GM18867 (cell line): Measurements from ENCODE around the gene CRYBA2.

ENCODE experiments used
- ATAC-seq: cut with Tn5 transposase; IDR thresholded peaks from one replicate; pipeline ENCODE4 v1.9.1; 2021; ENCODE audit warnings: mild to moderate bottlenecking, moderate library complexity; ENCODE audit not compliant: unreplicated experiment

Gene CRYBA2

DNA sequence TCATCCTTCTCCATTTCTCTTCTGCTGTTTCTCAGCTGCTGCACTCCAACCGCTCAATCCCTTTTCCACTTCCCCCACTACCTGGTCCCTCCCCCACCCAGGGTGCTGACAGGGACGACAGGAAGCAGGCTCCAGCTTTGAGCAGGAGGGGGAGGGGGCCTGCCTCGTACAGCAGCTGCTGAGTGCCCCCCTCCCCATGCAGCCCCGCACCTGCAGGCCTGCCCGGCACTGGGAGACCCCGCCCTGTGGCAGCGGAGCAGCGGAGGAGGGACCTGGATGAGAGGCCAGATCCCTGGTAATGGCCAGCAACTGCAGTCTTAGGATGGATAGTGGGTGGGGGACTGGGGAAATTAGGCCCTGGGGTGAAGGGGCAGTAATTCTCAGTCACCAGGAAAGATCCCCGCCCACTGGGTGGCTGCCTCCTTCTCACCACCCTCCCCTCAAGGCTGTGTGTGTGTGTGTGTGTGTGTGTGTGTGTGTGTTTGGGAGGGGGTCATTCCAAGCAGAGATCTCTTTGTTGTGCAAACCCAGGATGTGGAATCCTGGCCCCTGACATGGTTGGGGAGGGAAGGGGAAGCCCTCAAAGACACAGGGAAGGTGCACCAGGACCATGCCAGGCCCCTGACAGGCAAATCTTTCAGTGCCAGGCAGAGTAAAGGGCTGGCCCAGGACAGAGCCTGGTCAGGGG lies 6.8 kb upstream of the CRYBA2 start:
- ATAC-seq, result no peak

DNA sequence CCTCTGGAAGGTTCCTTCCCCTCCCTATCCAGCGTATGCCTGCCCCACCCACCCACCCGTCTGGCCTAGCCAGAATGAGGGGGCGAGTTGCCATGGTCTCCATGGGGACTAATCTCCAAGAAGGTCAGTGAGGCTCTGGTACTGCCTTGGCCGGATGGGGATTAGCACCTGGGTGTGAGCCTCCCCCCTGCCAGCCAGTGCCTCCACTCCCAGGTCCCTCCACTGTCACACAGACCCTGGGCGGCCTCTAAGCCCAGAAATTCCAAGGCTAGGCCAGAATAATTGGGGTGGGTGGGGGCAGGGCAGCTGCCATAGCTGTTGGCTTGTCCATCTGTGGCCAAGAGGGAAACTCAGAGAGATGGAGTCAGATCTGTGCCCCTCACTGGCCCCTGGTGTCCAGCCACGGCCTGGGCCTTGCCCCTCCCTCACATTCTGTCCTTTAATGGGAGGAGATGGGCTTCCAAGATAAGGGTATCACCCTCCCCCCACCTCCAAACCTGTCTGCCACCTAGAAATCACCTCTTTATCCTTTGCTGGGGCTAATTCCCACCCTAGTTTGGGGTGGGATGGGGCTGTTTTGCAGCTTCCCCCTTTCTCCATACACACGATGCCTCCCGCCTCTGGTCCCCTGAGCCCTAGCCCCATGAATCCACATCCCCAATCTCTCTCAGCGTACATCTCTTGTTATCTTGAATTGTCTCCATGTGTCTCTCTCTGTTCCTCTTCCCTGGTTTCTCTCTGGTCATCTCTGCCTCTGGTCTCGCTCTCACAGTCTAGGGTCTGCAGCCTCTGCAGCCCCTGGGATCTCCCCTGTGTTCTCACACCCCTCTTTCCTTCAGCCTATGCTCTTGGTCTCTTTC lies 6.0 kb upstream of the CRYBA2 start:
- ATAC-seq, result no peak

DNA sequence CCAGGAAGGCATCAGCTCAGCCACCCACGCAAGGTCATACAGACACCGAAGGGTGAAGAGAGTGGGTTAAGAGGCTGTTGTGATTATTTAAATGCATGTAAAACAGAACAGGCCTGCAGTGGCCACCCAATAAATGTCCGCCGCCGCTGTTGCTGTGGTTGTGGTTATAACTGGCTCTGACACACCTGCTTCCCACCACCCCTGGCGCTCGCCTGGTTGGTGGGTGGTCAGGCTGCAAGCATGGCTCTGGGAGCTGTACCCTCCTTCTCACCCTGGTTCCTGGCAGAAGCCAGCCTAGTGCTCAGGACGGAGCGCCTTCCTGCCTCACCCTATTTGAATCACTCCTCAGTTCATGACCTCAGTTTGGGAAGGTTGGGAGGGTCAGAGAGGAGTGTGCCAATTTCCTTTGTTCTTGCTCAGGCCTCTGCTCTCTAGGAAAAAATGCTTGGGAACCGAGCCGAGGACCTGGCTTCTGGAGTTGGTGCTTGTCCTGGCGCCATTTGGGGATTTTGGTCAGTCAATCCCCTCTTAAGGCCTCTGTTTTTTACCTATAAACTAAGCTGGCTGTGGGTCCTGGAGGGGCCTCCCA lies 5.3 kb upstream of the CRYBA2 start:
- ATAC-seq, result no peak

DNA sequence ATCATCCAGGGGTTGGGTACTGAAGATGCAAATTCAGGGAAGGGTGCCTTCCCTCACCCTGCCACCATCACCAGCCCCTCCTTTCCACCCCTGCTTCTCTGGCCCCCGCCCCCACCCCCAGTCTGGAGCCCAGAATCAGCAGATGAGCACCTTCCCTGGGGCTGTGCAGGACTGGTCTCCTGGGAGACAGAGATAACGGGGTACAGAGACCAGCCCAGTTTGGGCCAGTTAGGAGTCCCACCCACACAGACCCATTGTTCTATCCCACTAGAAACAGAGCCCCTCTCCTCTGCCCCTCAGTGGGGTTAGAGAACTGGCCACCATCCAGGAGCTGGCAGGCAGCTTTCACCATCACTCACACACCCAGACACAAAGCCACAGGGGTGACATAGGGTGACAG lies 4.5 kb upstream of the CRYBA2 start:
- no peak for ATAC-seq

DNA sequence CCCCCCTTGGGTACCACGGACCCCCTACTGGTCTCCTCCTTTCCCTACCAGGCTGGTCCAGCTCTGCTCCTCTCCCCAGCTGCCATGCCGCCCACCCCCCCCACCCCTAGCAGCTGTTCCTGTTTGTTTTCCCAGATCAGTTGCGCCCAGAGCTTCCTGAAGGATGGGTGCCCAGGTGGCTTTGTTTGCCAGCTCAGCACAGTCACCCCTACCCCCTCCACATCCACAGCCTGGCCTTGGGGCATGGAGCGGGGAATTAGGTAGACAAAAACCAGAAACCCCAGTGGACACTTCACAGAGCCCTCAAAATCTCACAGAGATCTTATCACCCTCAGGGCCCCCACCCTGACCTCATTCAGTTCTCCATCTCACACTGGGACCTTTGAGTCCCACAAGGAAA lies 3.7 kb upstream of the CRYBA2 start:
- ATAC-seq, result no peak

DNA sequence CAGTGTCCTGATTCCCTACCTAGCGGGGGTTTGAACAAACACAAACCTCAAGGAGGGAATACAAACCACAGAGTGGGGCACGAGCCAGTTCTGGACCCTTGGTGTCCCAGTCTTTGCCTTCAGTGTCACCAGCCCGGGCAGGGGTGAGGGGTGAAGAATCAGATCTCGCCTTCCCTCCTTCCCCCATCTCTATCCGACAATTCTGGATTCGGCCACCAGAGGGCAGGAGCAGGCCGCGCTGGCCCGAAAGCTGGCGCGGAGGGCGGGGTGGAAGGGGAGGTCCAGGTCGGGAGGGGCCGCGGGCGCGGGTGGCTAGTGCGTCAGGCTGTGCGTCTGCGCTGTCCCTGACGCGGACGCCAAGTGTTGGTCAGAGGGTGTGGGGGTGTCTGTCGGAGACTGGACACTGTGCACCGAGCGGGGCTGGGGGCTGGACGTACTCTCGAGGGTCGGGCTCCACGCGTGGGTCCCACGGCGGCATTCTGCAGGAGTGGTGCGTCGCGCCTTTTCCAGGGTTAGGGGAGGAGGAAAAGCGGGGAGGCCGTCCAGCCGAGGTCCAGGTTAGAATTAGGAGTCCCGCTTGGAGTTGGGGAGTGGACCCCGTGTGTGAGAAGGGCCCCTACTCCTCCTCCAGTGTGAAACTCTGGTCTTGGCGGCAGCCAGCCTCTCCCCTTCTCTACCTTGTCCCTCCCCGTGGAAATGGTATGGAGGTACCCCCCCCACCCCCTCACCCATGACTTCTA lies 2.9 kb upstream of the CRYBA2 start:
- peak; percentile 52 for ATAC-seq

DNA sequence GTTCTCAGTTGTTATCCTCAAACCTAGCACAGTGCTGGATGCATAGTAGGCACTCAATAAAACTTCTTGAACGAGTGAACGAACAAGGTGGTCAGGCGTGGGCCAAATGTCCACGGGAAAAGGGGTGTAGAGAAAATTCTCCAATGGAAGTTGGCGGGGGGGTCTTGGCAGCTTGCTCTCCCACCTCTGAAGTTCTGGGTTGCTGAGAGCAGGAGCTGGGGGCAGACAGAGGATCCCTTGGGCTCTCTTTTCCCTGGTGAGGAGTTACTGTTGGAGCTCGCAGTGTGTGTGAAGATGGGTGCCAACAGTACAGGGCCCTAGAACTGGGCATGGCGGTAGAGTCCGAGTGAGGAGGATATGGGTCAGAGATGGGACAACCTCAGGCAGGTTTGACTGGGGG lies 2.3 kb upstream of the CRYBA2 start:
- no peak for ATAC-seq

DNA sequence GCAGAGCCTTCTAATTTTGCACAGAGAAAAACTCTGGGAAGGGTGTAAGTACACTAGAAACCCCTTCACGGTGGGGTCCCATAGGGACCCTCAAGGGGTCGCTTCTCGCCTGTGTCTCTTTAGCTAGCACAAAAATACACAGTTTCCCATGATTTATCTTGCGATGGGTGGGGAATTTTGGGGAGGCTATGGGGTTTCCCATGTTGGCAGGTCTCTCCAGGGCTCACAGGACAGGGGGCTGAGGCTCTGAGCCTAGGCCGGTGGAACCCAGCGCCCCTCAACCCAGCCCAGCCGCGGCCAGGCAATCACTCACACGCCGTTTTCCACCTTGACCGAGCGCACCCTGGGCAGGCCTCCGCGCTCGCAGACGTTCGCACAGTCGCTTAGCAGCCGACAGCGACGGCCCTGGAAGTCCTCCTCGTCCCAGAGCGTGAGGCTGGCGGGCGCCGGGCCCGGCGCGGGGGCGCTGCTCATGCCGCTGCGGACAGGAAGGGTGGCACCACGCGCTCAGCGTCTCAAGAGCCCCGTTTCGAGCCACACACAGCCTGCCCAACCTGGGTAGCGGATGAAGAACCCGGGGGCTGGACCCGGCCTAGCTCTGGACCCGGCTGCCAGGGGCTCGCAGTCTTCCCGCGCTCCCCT lies 398 bp downstream of the CRYBA2 start:
- no peak for ATAC-seq

DNA sequence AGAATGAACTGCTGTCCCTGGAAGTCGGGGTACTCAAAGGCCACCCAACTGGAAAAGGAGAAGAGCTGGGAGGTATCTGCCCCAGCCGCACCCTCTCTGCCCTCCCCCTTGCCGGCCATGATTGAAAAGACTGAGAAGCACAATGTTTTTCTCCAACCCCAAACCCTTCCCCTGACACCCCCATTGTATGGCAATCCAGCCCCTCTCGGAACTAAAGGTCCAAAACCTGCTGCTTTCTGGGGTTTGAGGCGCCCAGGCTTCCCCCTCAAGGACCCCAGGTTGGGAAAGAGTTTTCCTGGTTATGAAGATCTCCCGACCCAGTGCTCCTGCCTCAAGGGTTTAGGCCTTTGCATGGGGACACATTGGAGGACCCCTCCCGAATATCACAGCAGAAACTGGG lies 1.0 kb downstream of the CRYBA2 start:
- ATAC-seq, result no peak

DNA sequence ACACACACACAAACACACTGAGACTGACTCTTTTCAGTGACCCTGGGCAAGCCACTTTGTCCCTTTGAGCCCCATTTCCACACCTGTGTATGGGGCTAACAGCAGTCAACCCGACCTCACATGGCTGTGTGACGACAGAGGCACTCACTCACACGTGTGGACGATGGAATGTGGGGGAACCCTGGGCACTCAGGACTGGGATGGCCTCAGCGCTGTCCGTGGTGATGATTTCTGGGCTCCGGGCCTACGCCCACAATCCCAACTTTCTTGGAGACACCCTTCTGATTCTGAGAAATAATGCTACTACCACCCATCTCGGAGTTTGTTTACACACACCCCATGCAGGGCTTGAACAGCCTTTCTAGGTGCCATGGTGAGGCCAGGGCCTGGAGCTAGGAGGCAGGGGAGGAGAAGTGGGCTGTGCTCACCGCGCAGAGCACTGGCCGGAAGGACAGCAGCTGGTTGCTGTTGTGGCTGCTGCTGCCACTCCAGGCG lies 1.5 kb downstream of the CRYBA2 start:
- no peak for ATAC-seq

DNA sequence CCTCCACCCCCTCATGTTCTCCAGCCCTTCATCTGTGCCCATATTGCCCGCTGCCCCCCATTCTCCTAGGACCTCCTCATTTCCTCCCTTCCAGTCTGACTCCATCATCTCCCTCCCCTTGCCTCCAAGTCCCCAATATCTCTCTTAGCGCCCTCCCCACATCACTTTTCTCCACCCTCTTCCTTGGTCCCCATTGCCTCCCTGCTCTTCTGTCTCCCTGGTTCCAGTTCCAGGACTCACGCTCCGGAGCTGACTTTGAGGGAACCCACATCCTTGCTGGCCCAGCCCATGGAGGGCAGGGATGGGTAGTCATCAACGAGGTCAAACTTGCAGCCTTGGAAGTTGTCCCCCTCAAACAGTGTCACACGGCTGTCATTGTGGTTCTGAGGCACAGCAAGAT lies 2.6 kb downstream of the CRYBA2 start:
- no peak for ATAC-seq

DNA sequence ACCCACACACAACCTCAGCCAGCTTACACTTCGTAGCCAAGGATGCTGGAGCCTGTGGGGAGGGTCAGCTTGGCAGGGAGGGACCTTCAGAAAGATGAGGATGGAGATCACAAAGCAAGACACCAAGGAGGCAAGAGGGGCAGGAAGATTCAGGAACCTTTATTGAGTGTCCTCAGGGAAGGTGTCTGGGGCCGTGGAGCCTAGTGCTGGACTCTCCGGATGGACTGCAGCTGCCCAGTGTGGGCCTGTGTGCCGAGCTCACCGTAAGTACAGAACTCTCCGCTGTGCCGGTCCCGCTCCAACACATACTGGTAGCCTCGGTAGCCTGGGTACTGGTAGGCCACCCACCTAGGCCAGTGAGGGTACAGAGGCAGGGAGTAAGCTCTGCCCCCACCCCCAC lies 3.2 kb downstream of the CRYBA2 start:
- no peak for ATAC-seq

DNA sequence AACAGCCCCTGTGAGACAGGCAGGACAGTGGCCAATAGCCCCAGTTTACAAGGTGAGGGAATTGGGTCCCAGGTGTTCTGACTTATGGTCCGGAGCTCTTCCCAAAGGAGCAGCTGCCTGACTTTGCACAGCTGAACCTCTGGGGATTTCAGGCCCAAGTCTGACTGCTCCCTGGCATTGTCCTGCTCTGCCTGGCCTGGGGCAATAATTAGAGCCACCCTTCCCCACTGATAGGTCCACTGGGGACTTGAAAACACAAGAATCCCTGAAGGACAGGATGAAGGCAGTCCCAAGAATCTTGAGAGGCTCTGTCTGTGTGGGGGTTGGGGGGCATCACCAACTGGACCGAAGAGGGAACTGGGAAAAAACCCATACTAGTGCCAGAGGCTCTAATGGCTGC lies 4.6 kb downstream of the CRYBA2 start:
- no peak for ATAC-seq

DNA sequence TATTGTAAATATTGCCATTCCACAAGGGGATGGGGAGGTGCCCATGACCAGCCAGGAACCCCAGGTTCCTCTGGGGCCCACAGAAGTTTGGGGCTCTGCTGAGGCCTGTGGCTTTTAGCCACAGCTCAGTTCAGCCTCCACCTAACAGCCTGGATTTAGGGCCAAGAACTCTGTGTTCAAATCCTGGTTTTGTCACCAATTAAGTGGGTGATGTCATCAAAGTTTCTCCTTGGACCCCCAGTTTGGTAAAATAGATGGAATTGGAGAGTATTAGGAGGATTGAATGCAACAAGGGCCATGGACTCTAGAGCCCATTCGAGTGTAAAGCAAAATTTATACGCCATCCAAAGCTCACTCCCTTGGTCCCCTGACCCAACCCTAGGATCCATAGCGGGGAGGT lies 5.1 kb downstream of the CRYBA2 start:
- ATAC-seq, result no peak

DNA sequence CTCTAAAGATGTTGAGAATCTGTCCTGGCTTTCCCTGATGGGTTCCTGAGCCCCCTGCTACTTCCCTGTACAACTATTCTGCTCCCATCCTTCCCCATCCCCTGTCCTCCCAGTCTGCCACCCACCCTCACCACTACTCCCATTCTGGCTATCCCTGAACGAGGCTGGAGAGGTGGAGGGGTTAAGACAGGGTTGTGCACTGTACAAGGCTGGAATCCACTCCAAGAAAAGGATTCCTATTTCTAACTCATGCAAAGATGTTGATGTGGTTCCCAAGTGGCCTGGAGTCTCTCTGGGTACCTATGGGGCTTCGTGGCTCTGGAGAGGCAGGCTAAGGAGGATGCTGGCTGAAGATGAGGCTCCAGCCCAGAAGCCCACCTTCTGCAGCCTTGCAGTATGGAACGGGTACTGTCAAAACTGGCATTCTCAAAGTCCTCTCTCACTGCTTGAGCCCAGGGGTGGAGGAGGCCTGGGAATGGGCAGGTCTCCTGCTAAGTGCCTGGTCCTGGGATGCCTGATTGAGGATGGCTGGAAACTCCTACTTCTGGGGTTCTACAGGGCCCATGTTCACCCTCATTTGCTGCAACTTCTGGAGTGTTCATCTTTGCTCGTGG lies 7.0 kb downstream of the CRYBA2 start:
- no peak for ATAC-seq

DNA sequence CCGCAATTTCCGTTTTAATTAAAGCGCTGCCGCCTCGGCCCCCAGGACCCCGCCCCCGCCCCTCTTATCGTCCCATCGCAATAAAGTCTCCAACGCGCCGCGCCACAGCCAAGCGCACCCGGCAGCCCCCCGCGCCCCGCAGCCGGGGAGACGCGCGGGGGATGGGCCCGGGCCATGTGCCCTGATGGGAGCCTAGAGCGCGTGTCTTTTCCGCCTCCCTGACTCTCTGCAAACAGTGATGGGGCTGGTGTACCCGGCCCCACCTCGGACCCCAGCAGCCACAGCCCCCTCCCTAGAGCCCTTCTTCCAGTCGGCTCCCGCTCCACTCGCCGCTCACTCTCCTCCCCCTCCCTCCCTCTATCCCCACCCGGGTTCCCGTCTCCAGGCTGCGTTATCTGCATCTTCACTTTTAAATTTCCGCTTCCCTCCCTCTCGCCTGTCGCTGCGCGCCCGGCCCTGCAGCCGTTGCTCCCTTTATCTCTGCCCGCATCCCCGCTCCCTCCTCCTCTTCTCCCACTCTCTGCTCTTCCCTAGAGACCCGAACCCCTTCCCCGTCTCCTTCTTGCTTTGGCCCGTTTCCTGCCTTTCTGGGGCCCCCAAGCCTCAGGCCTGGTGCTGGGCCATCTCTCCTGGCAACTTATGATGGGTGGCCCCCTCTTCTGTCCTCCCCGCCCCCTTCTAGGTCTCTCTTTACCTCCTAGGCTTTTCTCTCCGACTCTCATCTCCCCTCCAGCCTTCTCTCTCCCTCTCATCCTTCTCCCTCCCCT lies 7.7 kb downstream of the CRYBA2 start:
- no peak for ATAC-seq

DNA sequence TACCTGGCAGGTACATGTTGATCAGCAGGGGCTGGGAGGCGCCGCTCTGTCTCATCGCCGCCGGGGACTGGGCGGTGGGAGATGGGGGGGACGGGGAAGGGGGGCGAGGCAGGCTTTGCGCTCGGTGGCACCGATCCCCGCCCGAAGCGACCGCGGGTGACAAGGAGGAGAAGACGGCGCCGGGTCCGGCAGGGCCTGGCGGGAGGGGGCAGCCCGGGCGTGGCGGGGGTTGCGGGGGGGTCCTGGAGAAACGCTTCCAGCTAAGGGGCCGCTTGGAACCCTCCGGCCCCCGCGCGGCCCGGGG lies 8.2 kb downstream of the CRYBA2 start, which contains the start of gene FEV:
TSS of gene FEV (minus strand) at position 164 of the 304 bp plus-strand sequence. CDS start at position 55, 109 bp downstream.
- no peak for ATAC-seq

DNA sequence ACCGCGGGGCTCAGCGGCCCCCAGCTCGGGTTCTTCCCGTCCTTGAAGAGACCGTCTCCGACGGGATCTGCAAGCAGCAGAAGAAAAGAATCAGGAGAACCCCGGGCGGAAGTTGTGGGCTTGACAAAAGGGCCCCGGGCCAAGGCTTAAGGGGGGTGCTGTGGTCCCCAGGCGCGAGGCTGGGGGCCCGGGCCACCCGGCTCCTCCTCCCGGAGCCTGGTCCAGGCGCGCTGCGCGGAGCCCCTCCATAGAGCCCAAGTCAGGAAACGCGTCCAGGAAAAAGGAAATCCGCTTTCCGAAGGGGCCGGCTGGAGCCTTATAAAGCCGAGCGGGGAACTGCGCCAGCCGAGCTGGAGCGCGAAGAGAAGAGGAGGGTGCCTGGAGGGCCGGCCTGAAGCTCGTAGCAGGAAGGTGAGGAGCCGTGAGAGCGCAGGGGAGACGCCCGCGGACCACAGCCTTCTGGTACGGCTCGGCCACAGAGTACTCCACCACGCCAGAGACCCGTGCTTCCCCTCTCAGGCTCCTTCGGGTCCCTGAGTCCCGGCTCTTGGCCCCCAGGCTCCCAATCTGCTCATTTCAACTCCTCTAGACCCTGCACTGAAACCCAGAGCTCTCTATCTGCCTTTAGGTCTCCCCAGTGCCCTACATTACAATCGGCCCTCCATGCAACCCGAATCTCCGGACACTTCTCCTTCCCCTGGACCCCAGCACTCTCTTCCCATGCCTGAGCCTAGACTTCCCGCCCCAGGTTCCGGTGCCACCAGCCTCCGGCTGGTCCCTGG lies 8.8 kb downstream of the CRYBA2 start:
- ATAC-seq, result no peak

DNA sequence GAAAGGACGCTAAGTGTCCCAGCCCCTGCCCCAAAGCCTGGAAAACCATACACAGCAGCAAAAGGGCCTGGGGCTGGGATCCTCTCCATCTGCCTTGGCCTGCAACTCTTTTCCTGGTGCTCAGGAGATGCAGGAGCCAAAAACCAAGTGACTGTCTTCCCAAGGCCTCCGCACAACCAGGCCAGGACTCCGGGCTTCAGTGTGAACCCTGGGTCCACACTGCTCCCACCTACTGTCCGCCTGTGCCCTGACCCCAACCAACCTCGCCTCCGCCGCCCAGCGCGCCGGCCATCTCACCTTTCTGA lies 9.3 kb downstream of the CRYBA2 start:
- ATAC-seq, result no peak
